Adrenal gland (tissue), 12 donors: Measurements from ENCODE around the gene DEPDC4. TPM values are rescaled to one million over a fixed set of nuclear protein-coding genes. Genes with fewer than 3 reads are reported as not detected.
"Not testable (repeated sequence)": the region's sequence is repeated elsewhere in the genome, so short reads cannot be mapped to it uniquely, and the experiment has no call there.

Source experiments
- DNase-seq, 7 donors: peaks; one replicate each; pipeline ENCODE4 v3.0.0-alpha.2; 2019 to 2020
- H3K27ac ChIP-seq, 5 donors: fragments of 200-600 bp; sonication (generic) in 4 of 5; 1 replicate in 3 of 5; 2 replicates in 2 of 5; pipeline versions ENCODE4 v1.5.1 to v1.8.0; 2016 to 2020; ENCODE audit warnings: mild to moderate bottlenecking in 1 of 5
- H3K27me3 ChIP-seq: fragments of 200-600 bp; 2 replicates; pipeline ENCODE4 v1.8.0; 2021
- H3K36me3 ChIP-seq, 2 donors: fragments of 200-600 bp; replicated peaks in 1 of 2; 1 replicate in 1 of 2; 2 replicates in 1 of 2; pipeline versions ENCODE4 v1.5.1 to v1.8.0; 2018 to 2022
- H3K4me1 ChIP-seq, 2 donors: fragments of 200-600 bp; replicated peaks in 1 of 2; 1 replicate in 1 of 2; 2 replicates in 1 of 2; pipeline versions ENCODE4 v1.5.1 to v1.8.0; 2018 to 2021
- H3K4me3 ChIP-seq, 4 donors: fragments of 200-600 bp; sonication (generic) in 3 of 4; one replicate each; pipeline ENCODE4 v1.5.1; 2016 to 2018
- H3K9me3 ChIP-seq, 3 donors: fragments of 200-600 bp; sonication (generic) in 1 of 3; replicated peaks in 1 of 3; 1 replicate in 2 of 3; 2 replicates in 1 of 3; pipeline versions ENCODE4 v1.5.1 to v1.8.0; 2016 to 2021
- POLR2A ChIP-seq, 2 donors: fragments of 450-650 bp; IDR thresholded peaks; one replicate each; pipeline ENCODE4 v1.6.1; 2017; ENCODE audit warnings: antibody characterized with exemption in 2 of 2, mild to moderate bottlenecking in 2 of 2, moderate library complexity in 1 of 2
- WGBS, 4 donors: extraction: QIAGEN DNeasy Blood & Tissue Kit in 2 of 4; methylation state at CpG; one replicate each; pipeline versions ENCODE4 v1.1.5 to v1.1.7; 2013 to 2017; 5-methylcytosine and 5-hydroxymethylcytosine counted together
- intact Hi-C, 2 donors: fragments of 100-400 bp; cut with DNase I; formaldehyde crosslinking; loops; one replicate each; pipeline versions ENCODE4 v1.14.1 to v1.15.0; 2022 to 2023
- polyA plus RNA-seq, 3 donors: library from polyadenylated mRNA; stranded (reverse); fragments of 200-250 nt in 2 of 3; fragments of 350-450 nt in 1 of 3; fragmentation: Illumina TruSeq in 1 of 3; extraction: RNeasy Lipid Tissue Mini Kit (QIAGEN cat#74804) in 1 of 3; gene quantifications; one replicate each; pipeline ENCODE4 v1.2.3, GENCODE V29; 2013 to 2014
- total RNA-seq, 9 donors: library from RNA; depleted of rRNA in 4 of 9; stranded (reverse); fragments of >200 nt in 4 of 9; fragments of 120-200 nt in 1 of 9; fragmentation: NEBNext Ultra II Directional in 1 of 9; extraction: Animal tissue kit (Norgen Biotek cat#: 25700) in 1 of 9; gene quantifications; one replicate each; pipeline versions ENCODE4 v1.1.0 to v1.2.4, GENCODE V29; 2013 to 2023
- TF ChIP-seq, protein P1 (sequence below), 6 experiments: fragments of 450-650 bp in 4 of 6; fragments of 200-600 bp in 2 of 6; sonication (generic) in 1 of 6; IDR thresholded peaks; 1 replicate in 5 of 6; 2 replicates in 1 of 6; pipeline versions ENCODE4 v1.5.1 to v1.8.0; 2016 to 2021; ENCODE audit warnings: antibody characterized with exemption in 6 of 6, mild to moderate bottlenecking in 2 of 6, moderate library complexity in 1 of 6
- donor health status: healthy with polysubstance abuse.
- donor health status: Bipolar disorder and iron deficiency.
- donor health status: DM: yes; HTN: yes; CAD: no.
- donor health status: DM: no; HTN: no; CAD: no.
- donor health status: DM: no; HTN: no; CAD: no.
- donor health status: DM: yes; HTN: yes; CAD: no.

Gene DEPDC4
- total and polyA plus RNA-seq, 12 donors = 0.17 to 3.5 (median 1.5) TPM; not detected in 1

DNA sequence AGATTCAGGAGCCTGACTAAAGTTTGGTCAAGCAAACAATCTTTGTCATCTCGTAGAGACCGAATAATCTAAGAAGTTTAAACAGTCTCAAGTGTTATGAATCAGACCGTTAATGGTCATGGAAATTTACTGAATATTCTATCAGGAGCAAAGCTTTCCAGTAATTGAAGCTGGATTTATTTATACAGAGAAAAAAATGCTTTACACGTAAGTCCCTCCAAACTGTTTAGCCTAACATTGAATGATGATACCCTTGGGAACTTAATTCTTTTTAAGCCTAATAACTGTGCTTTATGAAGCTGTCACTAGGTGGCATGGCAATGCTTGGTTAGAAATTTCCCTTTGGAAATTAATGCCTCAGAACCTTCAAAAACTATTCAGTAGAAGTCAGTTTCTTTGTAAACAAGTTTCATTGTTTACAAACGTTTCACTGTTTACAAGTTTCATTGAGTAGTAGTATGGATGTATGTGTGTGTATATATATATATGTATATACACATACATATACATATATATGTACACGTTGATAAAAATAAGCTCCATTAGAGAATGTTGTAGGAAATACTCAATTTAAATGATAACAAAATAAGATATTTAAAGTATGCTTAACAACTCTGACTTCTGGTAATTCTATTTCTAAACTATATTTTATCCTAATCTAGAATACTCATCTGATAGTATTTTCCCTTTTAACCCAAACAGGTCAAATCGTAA lies 32.1 kb downstream of the DEPDC4 start:
- 28 to 35% (median 31%) methylated on average over 7 of the region's 7 CpGs for WGBS, 4 donors
- DNase-seq = peak in 2 of 7 donors; percentile 24 to 27
- H3K9me3 ChIP-seq = no peaks in the 10 kb centered on the region
- peak overlapping the region in 1 of 4 donors; percentile 21 for H3K4me3 ChIP-seq
- no peaks in the 10 kb centered on the region for H3K36me3 ChIP-seq
- no peaks in the 10 kb centered on the region for H3K27me3 ChIP-seq
- peaks cover 0 to 5% of the 10 kb centered on the region in 2 donors for H3K4me1 ChIP-seq
- intact Hi-C loops = loop anchor here in 1 of 2 donors (10.0 kb wide), 3 partner anchors 100 to 510 kb away; no protein-coding TSS in a partner anchor
- TF ChIP-seq POLR2A (IDR thresholded peaks at IDR 0.05) = no peak
- TF ChIP-seq, protein P1, sequence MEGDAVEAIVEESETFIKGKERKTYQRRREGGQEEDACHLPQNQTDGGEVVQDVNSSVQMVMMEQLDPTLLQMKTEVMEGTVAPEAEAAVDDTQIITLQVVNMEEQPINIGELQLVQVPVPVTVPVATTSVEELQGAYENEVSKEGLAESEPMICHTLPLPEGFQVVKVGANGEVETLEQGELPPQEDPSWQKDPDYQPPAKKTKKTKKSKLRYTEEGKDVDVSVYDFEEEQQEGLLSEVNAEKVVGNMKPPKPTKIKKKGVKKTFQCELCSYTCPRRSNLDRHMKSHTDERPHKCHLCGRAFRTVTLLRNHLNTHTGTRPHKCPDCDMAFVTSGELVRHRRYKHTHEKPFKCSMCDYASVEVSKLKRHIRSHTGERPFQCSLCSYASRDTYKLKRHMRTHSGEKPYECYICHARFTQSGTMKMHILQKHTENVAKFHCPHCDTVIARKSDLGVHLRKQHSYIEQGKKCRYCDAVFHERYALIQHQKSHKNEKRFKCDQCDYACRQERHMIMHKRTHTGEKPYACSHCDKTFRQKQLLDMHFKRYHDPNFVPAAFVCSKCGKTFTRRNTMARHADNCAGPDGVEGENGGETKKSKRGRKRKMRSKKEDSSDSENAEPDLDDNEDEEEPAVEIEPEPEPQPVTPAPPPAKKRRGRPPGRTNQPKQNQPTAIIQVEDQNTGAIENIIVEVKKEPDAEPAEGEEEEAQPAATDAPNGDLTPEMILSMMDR (IDR thresholded peaks at IDR 0.05) = peak; percentile 59 to 79 (median 76)
- peak overlapping the region in 3 of 5 donors; percentile 45 to 75 (median 65) for H3K27ac ChIP-seq

DNA sequence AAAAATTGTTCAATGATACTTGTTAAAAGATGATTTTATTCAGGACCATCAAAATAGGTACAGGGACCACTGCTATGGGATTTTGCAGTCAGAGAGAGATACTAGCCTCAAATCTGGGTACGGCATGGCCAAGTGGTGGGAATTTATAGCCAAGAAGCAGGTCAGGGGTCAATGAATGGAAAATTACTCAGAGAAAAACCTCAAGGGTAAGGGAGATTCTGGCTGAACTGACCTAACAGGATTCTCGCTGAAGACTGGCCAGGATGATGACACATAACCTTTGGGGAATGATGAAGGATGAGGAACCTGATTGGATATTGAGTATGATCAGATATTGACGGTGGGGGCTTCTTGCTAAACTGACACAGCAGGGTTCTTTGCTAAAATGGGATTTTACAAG lies 32.7 kb downstream of the DEPDC4 start:
- Histone ChIP-seq H3K4me3 (peak overlapping the region in 1 of 4 donors; percentile 21), H3K27ac (peak overlapping the region in 3 of 5 donors; percentile 45 to 75 (median 65))
- peak in 6 of 7 donors; percentile 19 to 72 (median 48) for DNase-seq

DNA sequence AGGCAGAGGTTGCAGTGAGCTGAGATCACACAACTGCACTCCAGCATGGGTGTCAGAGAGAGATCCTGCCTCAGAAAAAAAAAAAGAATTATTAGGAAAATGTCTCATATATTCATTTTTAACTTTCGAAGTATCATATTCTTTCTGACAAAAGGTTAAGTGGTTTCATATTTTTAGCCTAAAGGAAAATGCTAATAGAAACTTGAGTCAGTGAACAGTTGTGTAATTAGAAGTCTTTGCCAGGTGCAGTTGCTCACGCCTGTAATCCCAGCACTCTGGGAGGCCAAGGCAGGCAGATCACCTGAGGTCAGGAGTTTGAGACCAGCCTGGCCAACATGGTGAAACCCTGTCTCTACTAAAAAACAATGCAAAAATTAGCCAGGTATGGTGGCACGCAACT lies 35.0 kb downstream of the DEPDC4 start:
- H3K4me1 ChIP-seq, H3K27ac ChIP-seq, H3K36me3 ChIP-seq, DNase-seq, H3K9me3 ChIP-seq, H3K27me3 ChIP-seq, H3K4me3 ChIP-seq: not testable (repeated sequence)
- 62 to 81% (median 72%) methylated on average over 3 of the region's 3 CpGs for WGBS, 4 donors
- intact Hi-C loops = loop anchor here in 1 of 2 donors (10.0 kb wide), 3 partner anchors 103 to 513 kb away; no protein-coding TSS in a partner anchor

More for the DNA sequence above, 32.7 kb downstream of the DEPDC4 start:
- Histone ChIP-seq H3K27me3 (no peaks in the 10 kb centered on the region), H3K36me3 (no peaks in the 10 kb centered on the region), H3K9me3 (no peaks in the 10 kb centered on the region), H3K4me1 (peaks cover 0 to 5% of the 10 kb centered on the region in 2 donors)
- WGBS, 4 donors = 14 to 26% (median 19%) methylated on average over 3 of the region's 3 CpGs
- intact Hi-C loops = loop anchor here in 1 of 2 donors (10.0 kb wide), 3 partner anchors 101 to 511 kb away; no protein-coding TSS in a partner anchor
- TF ChIP-seq, protein P1 (IDR thresholded peaks at IDR 0.05) = no peak
- TF ChIP-seq POLR2A (IDR thresholded peaks at IDR 0.05) = no peak

DNA sequence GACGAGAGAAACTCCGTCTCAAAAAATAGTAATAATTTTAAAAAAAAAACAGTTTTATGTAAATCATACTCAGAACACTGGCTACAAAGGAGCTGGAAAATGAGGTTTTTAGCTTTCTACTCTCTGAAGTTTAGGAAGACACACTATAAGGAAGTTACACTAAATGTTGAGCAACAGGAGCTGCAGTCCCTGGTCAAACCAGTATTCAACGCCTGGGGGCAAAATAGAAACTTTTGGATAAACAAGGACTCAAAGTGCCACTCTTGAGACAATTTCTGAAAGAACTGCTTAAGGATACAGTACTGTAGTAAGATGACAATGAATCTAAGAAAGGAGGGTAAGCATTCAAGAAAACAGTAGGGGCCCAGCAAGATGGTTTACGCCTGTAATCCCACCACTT lies 37.0 kb downstream of the DEPDC4 start:
- intact Hi-C loops = loop anchor here in 1 of 2 donors (10.0 kb wide), 3 partner anchors 105 to 515 kb away; no protein-coding TSS in a partner anchor
- no peak for DNase-seq
- no peaks in the 10 kb centered on the region for H3K27me3 ChIP-seq
- H3K9me3 ChIP-seq = no peaks in the 10 kb centered on the region
- no peak overlapping the region for H3K4me3 ChIP-seq
- no peak overlapping the region for H3K27ac ChIP-seq
- WGBS, 4 donors = 84 to 92% (median 89%) methylated on average over 4 of the region's 4 CpGs
- H3K4me1 ChIP-seq = peaks cover 0 to 5% of the 10 kb centered on the region in 2 donors
- TF ChIP-seq POLR2A (IDR thresholded peaks at IDR 0.05) = no peak
- TF ChIP-seq, protein P1 (IDR thresholded peaks at IDR 0.05) = no peak
- peaks cover 0 to 7% of the 10 kb centered on the region in 2 donors for H3K36me3 ChIP-seq
